NCI-H526 (cell line): Measurements from ENCODE around the gene BTG1.
"Not testable (repeated sequence)": the region's sequence is repeated elsewhere in the genome, so short reads cannot be mapped to it uniquely, and the experiment has no call there.

Experiments used
- DNase-seq, 2 experiments: peaks; one replicate each; lab custom pipeline; 2025; lab: John Stamatoyannopoulos, UW

Gene BTG1

GRCh38 chr12:92098594-92099380, 46.9 kb downstream of the BTG1 start:
- no peak for DNase-seq

- no peak for DNase-seq
These were observed 49.1 kb downstream of the BTG1 start for GRCh38 chr12:92096346-92097136.

- DNase-seq, result no peak
These were observed 50.9 kb downstream of the BTG1 start for GRCh38 chr12:92094751-92095161.

- DNase-seq, result not testable (repeated sequence)
These were observed 51.3 kb downstream of the BTG1 start for GRCh38 chr12:92094301-92094700.
